GM18868 (cell line): ENCODE results near the gene ACTRT3.
A peak's percentile ranks its signal among the peaks of the same experiment; 100 is the strongest.

Experiments
- ATAC-seq: cut with Tn5 transposase; IDR thresholded peaks from one replicate; pipeline ENCODE4 v1.9.1; 2021; ENCODE audit warnings: mild to moderate bottlenecking, moderate library complexity; ENCODE audit not compliant: unreplicated experiment

ACTRT3 gene

DNA sequence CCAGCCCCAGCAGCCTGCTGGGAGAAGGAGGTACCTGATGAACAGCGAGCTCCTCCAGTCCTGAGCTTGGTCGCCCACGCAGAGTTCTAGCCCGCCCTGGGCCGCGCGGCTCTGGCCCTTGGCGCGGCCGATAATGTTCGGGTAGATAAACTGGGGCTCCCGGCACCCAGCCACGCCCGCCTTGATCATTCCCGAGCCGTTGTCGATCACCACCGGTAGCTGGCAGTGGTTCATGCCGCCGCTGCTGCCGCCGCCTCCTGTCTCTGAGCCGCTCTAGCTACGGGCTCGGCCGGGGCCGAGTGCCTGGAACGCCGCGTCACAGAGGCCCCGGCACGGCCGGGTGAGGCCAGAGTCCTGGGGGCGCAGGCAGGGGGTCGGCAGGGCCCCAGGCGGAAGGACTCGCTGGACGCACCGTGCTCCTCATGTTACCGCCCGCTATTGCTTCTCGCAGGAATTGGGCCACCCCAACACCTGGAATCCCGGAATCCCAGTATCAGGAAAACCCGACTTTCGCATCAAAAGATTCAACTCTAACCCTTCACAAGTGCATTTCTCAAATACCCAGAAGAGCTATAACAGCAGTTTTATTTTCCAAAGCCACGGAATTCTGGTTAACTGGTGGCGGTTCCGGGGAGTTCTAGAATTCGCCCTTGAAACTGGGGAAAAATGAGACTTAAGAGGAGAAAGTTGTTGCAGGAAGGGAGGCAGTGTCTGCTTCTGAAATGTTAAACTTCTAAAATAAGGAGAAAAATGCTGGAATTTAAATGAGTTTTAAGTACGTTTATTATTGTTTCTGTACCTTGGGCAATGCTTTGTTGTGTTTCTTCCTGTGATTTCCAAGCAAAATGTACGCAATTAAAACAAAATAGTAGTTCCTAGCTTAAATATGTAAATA, at the start of gene ACTRT3:
Gene ACTRT3, minus strand, starts transcription at position 275 of the 895 bp plus-strand sequence. Its CDS starts 41 bp downstream, at position 234.
- peak; percentile 28 for ATAC-seq

DNA sequence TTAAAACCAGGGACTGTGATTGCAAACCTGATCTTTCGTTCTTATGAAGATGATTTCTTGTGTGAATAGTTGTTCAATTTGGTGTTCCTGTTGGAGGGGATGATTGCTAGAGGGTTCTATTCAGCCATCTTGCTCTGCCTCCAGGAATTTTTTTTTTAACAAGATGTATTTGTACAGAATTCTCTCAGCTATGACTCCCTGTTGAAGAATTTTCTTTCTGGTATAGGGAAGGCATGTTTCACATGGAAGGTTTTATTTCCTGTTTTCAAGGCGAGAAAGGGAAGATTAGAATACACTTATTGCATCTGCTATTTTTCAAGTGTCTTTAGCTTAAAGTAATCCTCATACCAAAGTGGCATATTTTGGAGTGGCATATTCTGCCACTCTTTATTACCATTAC, 49.0 kb upstream of the ACTRT3 start:
- ATAC-seq, result no peak

DNA sequence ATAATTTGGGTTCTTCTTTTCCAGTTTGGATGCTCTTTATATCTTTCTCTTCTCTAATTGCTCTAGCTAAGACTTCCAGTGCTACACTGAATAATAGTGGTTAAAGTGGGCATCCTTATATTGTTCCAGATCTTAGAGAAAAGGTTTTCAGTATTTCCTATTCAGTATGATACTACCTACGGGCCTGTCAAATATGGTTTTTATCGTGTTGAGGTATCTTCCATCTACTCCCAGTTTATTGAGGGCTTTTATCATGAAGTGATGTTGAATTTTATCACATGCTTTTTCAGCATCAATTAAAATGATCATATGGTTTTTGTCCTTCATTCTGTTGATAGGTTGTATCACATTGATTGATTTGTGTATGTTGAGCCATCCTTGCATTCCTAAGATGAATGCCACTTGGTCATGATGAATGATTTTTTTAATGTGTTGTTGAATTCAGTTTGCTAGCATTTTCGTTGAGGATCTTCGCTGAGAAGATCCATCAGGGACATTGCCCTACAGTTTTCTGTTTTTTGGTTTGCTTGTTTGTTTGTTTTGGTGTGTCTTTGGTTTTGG, 46.3 kb upstream of the ACTRT3 start:
- ATAC-seq, result no peak

DNA sequence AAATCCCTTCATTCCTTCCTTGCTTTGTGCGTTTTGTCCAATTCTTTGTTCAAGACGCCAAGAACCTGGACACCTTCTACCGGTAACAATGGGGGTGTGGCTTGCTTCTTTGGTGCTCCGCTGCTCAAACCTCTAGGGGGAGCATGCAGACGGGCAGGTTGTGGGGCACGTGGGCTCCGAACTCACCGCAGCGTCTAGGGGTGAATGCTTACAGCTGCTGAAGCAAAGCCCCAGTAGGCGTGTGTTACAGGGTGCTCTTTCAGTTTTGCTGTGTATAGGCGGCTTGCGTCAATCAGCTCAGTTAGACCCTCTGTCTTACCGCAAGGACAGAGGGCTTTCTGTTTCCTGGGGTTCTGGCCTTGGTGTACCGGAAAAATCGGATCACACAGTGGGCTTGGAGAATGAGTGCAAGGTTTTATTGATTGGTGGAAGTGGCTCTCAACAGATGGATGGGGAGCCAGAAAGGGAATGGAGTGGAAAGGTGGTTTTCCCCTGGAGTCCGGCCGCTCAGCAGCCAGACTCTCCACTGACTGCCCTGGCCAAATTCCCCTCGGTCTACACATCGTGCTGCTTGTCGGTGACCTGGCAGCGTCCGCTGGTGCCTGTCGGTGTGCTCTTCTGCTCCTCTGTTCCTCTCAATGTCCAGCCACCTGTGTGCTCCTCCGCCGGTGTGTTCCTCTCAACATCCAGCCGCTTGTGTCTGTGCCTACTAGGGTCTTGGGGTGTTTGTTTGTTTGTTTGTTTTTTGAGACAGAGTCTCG, 44.6 kb upstream of the ACTRT3 start:
- peak; percentile 90 for ATAC-seq

DNA sequence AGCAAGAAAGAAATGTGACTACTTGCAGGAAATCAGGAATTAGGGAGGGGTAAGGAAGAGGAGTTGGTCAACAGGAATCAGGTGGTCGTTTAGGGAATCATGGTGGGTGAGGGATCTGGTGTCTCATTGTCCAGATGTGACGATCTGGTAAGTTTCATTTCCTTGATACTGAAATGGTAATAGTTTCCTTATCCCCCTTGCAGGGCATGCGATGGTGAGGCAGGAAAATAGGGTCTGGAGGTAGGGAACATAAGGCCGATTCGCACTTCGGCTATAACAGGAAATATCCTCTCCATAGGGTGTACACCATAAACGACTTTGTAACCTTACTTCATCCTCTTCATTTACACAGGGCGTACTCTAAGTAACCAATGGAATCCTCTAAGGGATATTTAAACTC, 43.9 kb upstream of the ACTRT3 start:
- no peak for ATAC-seq

DNA sequence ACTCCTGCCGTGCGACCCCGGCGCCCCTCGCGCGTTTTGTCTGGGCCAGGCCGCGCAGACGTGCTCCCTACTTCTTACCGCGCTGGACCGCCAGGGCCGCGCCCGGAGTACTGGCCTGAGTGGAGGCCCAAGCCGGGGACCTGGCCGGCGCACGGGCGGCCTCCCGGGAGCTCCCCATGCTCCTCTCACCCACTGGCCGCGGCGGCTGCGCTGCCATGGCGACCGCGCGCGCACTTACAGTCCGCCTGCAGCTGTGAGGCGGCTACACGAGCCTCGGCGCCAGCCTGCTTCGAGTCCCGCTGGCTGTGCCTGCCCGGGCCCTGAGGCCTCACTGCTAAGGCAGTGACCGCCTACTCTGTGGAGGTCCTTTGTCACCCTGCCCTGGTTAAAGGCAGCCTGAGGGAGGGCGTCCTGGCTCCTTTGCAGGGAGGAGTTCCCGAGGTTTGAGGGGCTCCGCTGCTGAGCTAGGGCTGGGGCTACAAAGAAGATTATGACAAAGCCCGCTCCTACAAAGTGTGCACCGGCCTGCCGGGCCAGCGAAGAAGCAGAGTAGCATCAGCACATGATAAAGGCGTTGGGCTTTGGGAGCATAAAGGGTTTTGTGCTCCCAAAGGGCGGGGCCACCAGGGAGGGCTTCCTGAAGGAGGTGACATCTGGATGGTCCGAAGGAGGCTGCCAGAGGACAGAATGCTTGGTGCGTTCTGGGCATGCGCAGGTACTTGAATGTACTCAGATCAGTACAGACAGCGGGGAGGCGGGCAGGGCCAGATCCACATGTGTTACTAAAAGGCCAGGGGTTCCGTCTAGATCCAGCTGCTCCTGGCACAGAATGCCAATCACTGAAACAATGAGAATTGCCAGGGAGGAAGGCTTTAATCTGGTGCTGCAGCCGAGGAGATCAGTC, 43.2 kb upstream of the ACTRT3 start, which contains the start of the genes LRRC34 and LRRIQ4:
Gene LRRC34, minus strand, starts transcription at position 573 of the 904 bp plus-strand sequence. Its CDS starts 356 bp downstream, at position 217.
Gene LRRIQ4, plus strand, starts transcription at position 539 of the 904 bp plus-strand sequence. CDS start 9,052 bp downstream, outside the sequence.
- peak; percentile 66 for ATAC-seq

DNA sequence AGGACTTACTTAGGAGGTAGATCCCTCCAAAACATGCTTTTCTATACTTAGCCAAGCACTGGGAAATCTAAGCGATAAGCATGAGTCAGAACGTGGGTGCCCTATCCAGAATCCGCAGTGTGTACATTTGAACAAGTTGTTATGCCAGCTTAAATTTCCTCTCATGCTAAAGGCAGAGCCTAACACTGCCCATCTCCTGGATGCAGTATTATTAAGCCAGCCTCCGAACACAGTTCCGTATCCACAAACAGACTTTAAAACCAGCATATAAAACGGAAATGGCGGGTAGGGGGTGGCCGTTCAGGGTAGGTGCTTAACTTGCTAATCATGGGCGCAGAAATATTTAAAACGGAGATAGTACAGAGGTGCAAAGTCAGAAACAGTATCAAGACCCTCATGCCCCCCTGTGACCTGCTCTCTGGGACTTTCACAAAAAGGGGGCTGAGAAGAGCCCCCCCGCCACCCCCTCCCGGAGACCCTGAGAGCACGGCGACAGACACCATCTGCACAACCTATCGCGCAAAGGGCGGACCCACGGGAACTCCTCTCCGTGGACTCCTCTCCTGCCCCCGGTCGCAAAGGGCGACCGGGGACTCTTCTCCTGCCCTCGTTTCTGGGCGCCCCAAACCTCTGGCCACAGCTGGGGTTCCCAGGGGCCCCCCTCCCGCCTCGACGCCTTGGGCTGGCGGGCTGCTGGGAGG, 42.4 kb upstream of the ACTRT3 start:
- ATAC-seq, result peak; percentile 7

DNA sequence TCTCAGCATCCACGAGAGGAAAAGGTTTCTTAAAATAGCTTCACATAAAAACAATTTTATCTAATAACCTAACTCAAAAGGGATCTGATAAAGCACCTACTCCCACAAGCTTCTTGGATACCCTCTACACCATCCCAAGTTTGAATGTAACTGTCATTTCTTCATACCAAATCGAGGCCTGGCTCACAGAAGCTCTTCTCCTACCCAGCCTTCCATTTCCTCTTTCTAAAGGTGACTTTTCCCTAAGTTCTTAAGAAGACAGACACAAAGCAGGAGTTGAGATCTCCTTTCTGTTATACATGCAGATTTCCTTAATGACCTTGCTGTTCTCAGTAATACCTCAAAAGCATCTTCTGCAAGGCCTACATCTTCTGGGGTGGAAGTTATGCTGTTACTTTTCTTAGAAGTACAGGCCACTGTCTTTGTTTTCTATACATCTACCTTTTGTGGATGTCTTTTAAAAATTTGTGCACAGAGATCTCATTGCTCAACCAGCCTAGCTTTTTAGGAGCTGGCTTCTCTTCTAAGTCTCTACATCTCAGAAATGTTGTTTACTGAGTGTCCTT, 40.0 kb upstream of the ACTRT3 start:
- no peak for ATAC-seq

DNA sequence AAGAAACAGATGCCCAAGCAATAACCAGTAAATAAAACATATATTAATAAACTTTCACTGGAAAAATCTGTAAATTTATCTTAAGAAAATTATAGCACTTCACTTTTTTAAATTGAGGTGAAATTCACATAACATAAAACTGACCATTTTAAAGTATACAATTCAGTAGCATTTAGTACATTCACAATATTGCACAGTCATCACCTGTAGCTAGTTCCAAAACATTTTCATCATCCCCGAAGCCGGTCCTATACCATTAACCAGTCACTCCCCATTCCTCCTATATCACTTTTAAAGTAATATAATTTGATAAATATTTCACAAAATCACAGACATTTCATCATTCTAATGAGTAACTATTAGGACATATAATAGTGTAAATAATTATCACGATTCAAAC, 35.3 kb upstream of the ACTRT3 start:
- ATAC-seq, result no peak

DNA sequence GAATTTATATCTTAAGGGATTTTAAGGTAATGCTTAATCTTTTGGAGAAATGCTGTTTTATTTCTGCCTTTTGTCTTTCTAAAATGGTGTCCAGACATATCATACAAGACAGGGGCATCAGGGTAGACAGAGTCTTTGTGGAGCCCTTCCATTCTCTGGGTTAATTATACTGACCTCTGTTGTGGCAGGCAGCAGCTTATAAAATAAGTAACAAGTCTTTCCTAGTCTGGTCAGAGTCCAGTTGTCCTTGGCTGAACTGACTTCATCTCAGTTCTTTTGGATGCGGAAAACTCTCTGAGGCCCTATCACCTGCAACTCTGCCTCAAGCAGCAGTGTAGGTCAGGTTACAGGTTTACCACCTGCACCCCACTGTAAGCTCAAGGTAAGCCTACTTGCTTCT, 23.0 kb upstream of the ACTRT3 start:
- ATAC-seq, result no peak

DNA sequence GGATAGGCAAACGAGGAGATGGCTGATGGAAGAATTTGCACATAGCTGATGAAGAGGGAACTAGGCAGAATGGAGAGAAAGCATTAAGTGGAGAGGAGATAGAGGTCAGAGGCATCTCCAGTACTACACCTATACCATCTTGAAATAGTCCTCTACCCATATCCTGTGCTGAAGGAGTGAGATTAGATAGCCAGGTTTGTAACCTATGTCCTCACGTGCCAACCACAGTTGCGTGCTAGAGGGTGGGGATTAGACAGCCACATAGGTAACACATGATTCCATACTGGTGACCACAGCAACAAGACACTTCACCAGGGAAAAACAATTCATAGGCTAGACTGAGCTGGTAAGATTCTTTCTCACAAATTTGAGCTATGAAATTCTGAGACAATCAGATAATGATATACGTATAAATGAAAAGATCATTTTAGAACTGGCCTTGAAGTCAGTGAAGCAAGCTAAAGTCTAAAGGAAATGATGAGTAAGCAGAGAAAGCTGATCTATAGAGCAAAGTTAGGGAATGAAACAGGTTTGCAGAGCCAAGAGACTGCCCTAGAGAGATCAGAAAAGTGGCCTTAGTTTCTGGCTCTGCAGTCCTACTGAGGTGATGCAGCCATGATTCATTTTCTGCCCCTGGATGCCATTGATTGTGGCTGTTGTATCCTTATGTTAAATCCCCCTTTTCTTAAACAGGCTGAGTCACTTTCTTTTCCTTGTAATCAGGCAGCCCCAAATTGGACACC, 21.5 kb upstream of the ACTRT3 start:
- ATAC-seq, result no peak

DNA sequence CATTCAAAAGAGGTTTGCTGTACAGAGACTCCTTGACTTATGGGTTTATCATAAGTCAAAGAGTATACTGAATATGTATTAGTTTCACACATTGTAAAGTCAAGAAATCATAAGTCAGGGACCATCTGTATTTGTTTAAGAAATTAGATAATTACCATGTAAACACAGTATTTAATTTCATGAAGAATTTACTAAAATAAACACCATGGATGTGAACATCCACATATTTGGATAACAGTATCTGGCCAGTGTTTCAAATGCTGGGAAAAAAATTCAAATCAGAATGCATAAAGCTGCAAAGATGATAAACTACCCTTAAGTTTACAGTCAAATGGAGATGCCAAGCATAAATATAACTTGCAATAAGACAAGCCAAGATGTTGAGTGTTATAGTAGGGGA, 20.9 kb upstream of the ACTRT3 start:
- no peak for ATAC-seq

DNA sequence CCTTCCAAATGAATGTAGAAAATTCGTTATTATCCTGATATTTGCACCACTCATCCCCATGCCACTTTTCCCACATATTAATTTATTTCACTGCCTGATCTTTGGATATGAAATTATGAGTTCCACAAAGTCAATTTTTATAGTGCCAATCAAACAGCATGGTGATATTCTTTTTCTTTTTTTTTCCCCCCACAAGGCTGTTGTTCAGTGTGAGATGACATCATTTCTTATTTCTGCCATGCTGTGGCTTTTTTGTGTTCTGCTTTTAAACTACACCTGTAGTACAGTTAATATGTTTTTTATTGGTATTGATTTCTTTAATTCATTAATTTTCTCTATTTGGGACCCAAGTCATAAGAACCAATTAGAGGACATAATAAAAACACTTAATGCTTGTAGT, 18.4 kb upstream of the ACTRT3 start:
- no peak for ATAC-seq

DNA sequence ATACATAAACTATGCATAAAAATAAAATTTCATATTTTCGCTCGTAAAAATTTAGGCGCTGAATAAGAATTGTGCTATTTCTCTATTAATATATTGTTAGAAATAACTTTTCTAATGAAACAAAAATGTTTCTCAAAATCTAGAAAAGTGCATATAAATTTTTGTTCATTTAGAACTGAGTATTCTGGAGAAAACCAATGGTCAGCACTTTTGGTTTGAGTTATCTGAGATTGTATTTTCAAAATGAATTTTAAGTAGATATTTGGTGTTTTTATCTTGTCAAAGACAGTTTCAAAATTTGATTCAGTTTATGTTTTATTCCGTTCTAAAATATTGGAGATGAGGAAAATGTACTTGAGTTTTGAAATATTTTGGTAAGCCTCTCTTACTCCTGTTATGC, 17.8 kb upstream of the ACTRT3 start:
- ATAC-seq, result no peak

DNA sequence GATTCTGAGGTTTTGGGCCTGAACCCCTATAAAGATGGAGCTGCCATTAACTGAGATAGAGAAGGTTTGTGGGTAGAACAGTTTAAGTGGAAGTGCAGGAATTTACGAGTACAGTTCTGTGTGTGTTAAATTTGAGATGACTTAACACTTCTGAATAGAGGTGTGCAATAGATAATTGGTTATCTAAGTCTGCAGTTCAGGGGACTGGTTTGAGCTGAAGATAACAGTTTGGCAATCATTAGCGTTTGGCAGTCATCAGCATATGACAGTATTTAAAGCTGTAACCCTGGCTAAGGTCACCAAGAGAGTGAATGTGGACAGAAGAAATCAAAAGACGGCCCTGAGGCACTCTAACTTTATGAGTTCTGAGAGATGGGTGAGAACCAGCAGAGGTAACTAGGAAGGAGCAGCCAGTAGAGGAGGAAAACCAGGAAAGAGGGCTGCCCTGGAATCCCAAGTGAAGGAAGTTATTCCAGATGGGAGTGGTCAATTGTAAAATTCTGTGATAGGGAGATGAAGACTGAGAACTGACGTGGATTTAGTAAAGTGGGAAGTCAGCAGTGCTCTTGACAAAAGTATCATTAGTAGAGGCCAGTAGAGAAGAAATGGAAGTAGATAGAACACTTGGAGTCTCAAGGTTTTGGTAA, 12.0 kb upstream of the ACTRT3 start:
- no peak for ATAC-seq

DNA sequence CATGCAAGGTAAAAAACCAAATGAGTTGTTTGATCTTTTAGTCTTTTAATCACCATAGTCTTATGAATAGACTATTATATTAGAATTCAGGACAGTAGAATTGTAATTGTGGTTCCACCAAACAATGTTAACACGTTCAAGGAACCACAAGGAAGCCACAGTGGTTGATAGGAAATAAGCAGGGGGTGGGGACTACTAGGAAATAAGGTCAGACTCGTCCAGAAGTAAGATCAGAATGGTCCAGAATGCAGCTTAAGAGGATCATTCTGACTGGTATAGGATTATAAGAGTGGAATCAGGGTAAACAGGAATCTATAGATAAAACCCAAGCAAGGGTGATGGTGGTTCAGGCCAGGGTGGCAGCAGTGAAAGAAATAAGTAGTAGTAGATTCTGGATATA, 11.4 kb upstream of the ACTRT3 start:
- ATAC-seq, result no peak

DNA sequence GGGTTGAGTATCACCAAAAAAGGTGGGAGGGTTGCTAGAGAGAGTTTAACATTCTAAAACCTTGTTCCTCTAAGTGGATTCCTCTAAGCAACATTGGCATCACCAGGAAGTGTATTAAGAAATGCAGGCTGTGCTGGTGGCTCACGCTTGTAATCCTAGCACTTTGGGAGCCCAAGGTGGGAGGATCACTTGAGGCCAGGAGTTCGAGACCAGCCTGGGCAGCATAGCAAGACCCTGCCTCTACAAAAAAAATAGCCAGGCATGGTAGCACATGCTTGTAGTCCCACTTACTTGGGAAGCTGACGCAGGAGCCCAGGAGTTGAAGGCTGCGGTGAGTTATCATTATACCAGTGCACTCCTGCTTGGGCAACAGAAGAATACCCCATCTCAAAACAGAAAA, 8.5 kb upstream of the ACTRT3 start:
- no peak for ATAC-seq

DNA sequence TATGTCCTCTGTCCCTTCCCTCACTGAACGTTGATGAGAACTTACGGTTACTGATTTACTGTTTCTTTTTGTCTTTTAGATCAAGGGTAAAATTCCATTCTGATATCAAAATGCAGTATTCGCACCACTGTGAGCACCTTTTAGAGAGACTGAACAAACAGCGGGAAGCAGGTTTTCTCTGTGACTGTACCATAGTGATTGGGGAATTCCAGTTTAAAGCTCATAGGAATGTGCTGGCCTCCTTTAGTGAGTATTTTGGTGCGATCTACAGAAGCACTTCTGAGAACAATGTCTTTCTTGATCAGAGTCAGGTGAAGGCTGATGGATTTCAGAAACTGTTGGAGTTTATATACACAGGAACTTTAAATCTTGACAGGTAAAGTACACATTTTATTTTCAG, 4.8 kb upstream of the ACTRT3 start:
- no peak for ATAC-seq
